Hematopoietic multipotent progenitor cell treated with erythropoietin and hydrocortisone succinate and interleukin-3 and kit ligand, for 15 days (in vitro differentiated cells): ENCODE results near the gene DLD.
"Not testable (repeated sequence)": the region's sequence is repeated elsewhere in the genome, so short reads cannot be mapped to it uniquely, and the experiment has no call there.

Experiments used
- DNase-seq: peaks from one replicate; pipeline ENCODE4 v3.0.0-alpha.2; 2015; ENCODE audit warnings: low spot score

DLD gene

DNA sequence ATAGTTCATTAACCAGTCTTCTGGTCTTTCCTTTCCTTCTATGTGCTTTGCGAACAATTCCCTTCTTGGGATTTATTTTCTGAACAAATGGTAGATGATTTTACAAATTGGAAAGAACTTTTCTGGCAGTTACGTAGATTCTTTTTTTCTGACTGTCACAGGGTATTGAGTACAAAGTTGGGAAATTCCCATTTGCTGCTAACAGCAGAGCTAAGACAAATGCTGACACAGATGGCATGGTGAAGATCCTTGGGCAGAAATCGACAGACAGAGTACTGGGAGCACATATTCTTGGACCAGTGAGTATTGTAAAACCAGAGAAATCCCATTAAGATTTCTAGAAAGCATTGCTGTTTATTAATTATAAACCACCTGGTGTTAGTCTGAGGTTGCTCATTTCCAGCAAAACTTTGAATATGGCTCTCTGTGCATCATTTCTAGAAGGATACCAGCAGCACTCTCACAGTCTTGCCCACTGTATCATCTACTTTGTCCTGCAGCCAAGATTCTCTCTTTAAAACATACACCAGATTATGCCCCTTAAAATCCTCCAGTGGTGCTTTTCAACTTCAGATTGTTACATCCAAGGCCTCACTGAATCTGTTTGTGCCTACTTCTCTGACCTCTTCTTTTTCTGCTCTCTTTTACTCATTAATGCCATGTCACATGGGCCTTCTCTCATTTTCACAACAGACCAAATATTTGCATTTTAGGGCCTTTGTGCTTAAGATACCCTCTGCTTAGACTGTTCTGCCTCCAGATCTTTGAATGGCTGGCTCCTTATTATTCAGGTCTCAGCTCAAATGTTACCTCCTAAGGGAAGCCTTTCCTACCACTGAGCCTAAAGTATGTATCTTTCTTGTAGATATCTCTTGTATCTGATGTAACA is 27.0 kb downstream of the DLD start:
- no peak for DNase-seq

GRCh38 chr7:107918948-107919347 is 28.0 kb downstream of the DLD start:
- no peak for DNase-seq

DNA sequence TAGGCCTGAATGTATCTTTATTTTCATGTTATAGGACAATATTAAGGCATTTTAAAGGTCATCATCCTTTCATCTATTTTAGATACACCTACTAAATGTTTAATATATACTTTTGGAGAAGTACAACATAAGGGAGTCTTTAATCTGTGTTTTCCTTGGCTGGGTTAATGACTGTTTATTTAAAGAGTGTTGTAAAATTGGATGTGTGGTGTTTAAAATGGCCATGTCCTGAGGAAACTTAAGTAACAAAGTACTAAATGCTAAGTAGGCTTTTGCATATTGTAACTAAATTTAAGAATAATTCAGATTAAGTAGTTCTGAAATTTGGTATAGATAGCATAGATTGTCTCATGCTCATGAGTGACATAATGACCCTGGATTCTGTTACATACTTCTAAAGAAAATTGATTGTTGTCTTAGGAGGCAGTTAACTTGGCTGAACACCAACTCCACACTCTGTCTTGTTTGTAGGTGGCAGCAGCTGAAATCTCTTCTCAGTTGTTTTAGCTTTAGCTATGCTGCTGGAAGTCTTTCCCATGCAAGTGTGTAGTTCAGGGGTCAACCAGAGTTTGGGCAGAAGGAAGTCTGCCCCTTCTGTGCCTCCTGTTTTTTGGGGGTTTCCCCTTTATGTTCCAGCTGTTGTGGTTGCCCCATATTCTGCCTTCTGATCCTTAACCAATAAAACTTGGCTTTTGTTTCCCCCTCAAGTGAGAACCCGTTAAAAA is 29.2 kb downstream of the DLD start:
- DNase-seq, result no peak

DNA sequence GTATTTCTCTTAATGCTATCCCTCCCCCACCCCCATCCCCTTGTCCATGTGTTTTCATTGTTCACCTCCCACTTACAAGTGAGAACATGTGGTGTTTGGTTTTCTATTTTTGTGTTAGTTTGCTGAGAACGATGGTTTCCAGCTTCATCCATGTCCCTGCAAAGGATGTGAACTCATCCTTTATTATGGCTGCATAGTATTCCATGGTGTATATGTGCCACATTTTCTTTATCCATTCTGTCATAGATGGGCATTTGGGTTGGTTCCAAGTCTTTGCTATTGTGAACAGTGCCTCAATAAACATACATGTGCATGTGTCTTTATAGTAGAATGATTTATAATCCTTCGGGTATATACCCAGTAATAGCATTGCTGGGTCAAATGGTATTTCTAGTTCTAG is 30.8 kb downstream of the DLD start:
- DNase-seq, result not testable (repeated sequence)

- no peak for DNase-seq
These were observed 31.9 kb downstream of the DLD start for GRCh38 chr7:107922886-107923285.

DNA sequence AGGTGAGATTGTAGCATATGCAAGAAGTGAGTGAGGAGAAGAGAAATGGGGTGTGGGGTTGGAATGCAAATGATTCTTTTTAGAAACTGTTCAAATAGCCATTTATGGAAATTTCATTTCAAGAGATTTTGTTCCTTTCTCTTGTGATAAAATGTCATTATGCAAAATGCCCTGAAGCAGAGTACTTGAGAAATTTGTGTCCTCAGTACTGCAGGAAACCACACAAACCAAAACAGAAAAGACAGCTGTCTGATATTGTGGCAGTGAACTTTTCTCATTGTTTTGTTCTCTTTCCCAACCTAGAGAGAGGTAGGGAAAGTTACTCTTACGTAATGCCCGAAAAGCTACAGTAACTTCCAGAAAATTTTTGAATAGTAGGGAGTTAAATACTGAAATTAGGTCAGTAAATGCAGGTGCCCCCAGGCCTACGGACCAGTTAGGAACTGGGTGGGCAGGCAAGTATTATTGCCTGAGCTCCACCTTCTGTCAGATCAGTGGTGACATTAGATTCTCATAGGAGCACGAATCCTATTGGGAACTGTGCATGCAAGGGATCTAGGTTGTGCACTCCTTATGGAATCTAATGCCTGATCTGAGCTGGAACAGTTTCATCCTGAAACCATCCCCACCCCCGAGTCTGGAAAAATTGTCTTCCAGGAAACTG is 34.0 kb downstream of the DLD start:
- no peak for DNase-seq

DNA sequence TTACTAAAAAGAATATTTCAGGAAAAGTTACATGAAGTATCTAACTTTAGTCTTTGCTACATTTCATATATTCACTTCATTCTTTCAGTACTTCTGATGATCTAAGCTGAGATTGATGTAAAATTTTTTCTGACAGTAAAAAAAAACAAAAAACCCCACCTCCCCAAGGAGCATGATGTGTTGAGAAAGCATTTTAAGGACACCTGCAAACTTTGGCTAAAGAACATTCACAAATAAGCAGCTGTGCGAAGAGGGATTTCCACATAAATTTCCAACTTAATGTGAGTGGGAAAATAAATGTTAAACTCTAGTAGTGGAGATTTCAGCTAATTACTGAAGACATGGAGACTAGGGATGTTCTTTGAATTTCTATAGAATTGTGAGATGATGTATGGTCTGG is 35.5 kb downstream of the DLD start:
- DNase-seq, result no peak

DNA sequence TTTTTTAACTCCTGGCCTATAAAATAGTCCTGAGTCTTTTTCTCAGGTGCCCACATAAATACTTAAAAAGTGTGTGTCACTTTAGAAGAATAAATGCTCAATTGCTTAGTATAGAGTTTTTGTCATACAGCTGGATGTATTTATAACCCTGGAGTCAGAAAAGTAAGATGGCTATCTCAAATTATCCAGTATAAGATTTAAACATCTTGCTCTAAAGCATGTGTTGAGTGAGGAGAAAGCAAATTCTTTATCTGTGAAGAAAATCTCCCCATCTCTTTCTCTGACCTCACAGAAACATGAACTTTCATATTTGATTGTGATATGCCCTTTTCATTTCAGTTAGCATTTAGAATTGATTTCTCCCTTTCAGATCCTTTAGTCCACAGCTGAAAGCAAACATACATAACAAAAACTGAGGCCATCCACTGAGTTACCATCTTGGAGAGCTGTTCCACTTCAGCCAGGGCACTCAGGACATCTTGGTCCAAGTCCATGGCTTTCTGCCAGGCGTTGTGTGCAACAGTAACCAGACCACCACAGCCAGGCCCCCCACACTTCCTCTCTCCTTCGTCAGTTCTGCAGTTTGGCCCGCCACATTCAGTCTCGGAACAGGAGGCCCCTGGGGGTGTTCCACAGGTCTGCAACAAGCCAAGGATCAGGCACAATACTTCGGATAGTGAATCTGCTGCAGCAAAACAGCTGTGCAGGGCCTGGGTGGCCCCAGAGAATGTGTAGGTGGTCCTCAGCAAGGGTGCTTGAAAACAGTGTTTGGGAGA is 40.9 kb downstream of the DLD start:
- no peak for DNase-seq

- no peak for DNase-seq
These were observed 41.8 kb downstream of the DLD start for GRCh38 chr7:107932805-107933204.

GRCh38 chr7:107933386-107934013 is 42.5 kb downstream of the DLD start:
- no peak for DNase-seq

- DNase-seq, result no peak
These were observed 44.2 kb downstream of the DLD start for GRCh38 chr7:107934991-107935770.

DNA sequence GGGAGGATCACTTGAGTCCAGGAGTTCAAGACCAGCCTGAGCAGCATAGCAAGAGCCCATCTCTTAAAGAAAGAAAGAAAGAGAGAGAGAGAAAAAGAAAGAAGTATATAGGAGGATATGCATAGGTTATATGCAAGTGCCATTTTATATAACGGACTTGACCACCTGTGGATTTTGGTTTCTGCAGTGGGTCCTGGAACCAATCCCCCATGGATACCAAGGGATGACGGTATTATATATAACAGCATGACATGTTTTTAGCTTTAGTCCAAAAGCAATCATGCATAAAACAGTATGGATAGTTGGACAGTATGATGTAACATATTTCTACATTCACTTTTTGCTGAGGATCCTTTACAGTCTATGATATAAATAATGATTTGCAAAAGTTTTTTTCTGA is 45.3 kb downstream of the DLD start:
- DNase-seq, result no peak

DNA sequence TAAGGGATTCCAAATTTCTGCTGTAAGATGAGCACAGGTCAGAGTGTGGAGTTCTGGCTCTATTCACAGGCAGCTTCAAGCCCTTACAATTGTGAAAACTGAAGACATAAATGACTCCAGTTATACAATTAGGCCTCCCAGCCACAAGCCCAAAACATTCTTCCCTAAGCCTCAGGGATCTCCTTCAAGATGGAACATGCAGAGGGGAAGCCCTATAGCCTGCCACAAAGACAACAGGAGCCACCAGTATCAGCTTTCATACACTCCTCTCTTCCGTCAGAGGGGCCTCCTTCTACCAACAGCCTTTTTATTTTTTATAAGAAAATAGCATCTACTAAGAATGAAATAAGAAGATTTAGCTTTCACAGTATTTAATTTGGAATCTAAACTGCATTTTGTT is 46.5 kb downstream of the DLD start:
- no peak for DNase-seq

GRCh38 chr7:107938456-107939250 is 47.7 kb downstream of the DLD start:
- no peak for DNase-seq

DNA sequence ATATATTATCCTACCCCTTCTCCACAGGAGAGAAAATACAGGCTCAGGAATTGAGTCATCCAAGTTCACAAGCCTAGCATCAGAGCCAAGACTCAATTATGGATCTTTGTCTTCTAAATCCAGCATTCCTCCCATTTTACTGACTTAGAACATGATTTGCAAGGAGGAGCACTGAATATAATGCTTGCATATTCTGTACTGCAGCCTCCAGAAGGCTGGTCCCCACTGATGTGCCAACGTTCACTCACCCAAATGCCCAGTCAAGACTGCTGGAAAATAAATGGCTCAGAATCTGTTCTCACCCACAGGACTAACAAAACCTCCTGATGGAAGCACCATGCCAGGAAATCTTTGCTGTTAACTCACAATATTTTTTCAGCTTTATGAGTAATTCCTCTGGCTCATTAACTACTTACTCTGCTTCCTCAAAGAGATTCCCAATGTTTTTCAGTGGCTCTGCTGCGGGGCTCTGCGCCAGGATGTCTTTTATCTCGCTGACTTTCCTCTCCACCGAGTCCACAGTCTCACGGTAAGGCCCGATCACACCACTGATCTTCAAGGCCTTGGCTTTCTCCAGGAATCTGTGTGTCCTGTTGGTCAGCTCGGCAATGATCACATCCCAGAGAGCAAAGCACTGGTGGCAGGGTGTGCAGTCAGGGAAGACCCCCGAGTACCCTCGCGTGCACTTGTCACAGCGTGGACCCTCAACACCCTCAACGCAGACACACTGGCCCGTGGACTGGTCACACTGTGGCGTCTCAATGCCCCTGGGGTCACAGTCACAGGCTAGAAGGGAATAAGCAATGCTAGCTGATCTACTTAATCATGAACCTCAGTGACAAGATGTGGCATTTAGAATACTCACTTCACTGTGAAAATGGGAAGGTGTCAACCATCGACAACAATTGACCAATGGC is 48.8 kb downstream of the DLD start:
- DNase-seq, result no peak

- no peak for DNase-seq
These were observed 50.0 kb downstream of the DLD start for GRCh38 chr7:107940951-107941350.

- no peak for DNase-seq
These were observed 52.0 kb downstream of the DLD start for GRCh38 chr7:107943018-107943417.

DNA sequence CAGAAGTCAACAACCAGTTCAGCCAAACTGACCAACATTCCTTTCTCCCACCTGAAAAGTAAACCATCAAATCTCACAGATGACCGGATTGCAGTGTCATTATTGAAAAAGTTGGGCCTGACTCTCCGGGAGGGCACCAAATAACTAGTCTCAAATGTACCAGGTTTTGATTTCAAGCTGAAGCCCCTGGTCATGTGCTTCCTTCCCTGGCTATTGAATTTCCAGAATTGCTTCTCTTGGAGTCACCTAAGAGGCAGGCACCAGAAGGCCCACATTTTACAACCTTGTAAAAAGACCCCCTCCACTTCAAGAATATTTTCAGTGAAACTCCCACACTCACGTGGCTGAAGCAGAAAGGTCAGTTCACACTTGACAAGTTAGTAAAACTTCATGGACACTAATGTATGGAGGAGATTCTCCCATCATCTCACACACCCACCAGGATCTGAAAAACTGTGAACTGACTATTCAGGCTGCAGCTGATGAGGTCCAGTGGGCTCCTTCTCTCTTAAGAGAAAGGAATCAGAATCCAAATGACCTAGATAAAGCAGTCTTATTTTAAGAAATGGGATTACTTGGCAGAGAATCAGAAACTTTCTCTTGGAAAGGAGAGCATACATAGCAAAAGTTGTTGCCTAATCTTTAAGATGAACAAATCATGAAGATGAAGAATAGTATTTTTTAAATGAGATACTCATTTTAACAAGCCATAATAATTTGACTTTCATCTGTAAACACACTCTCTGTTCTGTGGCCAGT is 53.6 kb downstream of the DLD start:
- no peak for DNase-seq
